Measurements from ENCODE around the gene ANKRD66.

Gene ANKRD66

DNA sequence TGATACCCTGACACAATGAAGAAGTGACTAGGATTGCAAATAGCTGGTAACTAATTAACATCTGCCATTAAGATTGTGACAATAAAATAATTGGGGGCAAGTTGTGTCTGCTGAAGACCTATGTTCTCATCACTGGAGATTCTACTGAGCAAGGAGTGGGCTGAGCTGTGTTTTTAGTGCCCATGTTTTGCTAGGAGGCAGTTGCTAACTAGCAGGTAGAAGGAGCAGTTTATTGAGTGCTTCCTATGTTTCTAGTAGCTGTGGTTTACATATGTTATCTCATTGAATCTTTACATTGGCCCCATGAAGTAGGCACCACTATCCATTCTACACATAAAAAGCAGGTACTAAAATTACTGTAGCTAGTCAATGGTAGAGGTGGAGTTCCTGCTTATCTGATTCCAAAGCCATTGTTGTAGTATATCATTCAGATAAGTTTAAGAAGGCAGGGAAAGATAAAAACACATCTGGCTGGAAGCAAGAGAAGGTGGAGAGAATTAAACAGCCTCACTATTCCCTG, 43.7 kb downstream of the ANKRD66 start:
- DNase-seq (ENCODE audit: low read depth): no peak

DNA sequence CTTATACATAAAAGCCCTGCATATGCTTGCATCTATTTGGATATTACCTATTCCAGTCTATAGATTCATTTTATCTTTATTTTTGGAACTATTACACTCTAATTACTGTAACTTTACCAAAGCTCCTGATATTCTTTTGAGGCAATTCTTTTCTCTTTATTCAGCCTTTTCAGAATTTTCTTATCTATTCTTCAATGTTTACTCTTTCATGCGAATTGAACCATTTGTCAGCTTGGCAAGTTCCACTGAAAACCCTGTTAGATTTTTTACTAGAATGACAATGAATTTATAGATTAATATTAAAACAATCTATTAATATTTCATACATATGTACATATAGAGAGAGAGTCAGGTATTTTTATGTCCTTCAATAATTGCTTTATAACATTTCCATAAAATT, 45.9 kb downstream of the ANKRD66 start:
- no peak for DNase-seq (ENCODE audit: low read depth)

DNA sequence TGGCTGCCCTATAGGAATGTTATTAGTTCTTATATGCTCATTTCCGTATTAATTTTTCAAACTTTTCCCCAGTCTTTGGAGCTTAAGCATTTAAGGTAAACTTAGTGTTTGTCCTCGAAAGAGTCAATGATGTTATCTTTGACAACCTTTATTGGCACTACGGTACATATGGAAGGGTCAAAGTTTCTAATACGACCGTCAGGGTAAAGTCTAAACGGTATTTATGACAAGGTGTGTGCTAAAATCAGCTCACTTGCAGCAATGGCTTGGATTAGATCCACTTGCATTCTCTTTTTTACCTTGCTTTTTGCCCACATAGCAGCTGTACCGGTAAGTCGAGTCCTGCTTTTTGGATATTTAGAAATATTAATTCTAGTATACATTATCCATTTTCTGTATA, 46.4 kb downstream of the ANKRD66 start, which contains the start of gene MEP1A:
Gene MEP1A, plus strand, starts transcription at position 252 of the 400 bp plus-strand sequence. Its CDS starts 10 bp downstream, at position 262.
- DNase-seq (ENCODE audit: low read depth): no peak

DNA sequence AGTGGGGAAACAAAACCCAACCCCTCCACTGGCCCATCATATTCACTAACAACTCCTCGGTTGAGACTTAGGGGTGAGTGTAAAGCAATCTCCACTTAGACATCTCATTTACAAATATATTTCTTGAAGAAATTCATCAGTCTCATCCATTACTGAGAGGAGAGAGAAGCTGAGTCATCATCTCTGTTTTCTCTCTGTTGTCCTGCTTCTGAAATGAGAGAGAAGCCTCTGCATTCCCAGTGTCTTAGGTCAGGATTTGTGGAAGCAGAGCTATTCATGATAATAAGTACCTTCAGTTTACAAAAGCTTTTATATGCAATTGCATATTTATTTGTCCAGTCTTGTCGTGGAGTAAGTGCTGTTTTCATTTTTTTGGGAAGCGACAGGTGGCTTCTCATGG, 47.3 kb downstream of the ANKRD66 start:
- DNase-seq (ENCODE audit: low read depth): no peak

DNA sequence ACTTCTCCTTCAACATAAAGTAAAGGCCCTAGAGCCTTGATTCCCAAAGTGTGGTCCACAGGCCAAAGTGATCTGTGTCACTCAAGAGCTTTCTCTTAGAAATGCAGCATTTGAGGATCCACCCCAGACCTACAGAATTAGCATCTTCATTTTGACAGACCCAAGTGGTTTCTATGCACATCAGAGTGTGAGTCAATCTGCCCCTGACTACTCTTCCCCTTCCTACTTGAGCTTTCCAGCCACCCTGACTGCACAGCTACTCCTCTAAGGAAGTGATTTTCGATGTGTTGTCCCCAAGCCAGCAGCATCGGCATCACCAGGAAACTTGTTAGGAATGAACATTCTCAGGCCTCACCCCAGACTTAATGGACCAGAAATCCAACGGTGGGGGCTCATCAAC, 49.1 kb downstream of the ANKRD66 start:
- DNase-seq (ENCODE audit: low read depth): no peak

DNA sequence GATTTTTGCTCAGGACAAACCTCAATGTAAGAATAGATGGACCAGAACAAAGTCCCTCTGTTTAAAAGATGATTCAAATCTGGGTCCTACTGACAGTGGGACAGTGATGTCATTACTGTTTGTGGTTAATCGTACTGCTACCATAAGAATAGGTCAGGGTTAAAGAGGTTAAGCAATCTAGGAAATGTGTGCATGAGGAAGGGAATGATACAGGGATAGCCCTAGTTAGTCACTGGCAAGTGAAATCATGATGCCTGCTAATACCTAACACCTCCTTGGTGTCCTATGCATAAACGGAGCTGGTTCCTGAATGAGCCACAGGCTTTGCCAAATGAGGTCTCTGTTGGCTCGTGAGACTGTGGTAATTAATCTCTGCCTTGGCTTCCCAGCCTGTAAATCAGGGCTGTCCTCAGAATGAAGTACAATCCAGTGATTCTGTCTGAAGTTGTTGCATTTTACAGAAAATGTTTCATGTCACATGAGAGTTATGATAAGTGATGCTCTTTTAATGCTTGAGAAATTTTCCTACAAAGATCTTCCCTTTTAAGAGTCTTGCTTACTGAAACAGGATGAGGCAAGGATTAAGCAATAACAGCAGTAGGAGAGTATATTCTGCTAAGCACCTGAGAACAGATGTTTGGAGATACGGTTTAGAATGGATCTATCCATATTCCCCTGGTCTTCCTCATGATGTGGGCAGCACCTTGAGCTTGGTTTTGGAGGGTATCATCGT, 50.3 kb downstream of the ANKRD66 start:
- DNase-seq (ENCODE audit: low read depth): no peak

DNA sequence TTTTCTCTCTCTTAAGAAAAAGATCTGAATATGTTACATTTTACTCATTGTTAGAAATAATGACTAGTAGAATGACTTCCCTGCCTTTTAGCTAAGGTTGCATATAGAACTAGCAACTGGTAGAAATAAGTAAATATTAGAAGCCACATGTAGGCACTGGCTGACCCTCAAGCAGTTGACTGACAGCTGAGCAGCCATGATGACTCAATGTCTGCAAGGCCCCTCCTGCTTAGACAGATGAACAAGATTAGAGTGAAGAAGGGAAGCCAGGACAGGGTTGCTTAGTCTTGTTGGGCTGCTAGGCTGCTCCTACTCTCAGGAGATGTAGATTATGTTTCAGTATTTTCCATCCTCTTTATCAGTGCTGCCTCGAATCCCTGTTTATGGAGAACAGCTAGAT, 52.9 kb downstream of the ANKRD66 start:
- no peak for DNase-seq (ENCODE audit: low read depth)

DNA sequence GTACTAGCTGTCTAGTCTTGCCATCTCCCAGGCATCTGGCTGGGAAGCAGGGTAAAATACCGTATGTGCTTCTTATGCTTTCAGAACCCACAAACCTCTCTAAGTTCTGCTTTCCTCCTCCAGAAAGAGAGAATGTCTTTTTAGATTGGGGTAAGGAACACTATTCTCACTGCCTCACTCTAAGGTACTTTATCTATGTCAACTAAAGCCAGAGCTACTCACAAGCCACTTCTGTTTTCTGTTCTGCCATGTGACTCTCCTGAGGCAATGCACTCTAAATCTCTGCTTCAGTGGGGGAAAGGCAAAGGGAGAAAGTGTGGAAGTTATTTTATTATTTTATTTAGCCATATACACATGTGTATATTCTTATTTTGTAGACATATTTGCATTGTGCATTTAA, 62.1 kb downstream of the ANKRD66 start:
- no peak for DNase-seq (ENCODE audit: low read depth)

All from stimulated activated CD8-positive, alpha-beta memory T cell treated with anti-CD3 and anti-CD28 coated beads, Interleukin-15, amount 100 ng/mL, for 24 hours (primary cell).